NCI-H524 treated with DMSO at 0.1 percent for 48 hours (cell line): Measurements from ENCODE around the gene MAZ.
"Not testable (repeated sequence)": the region's sequence is repeated elsewhere in the genome, so short reads cannot be mapped to it uniquely, and the experiment has no call there.

Experiments
- DNase-seq: peaks from one replicate; lab custom pipeline; 2025; lab: John Stamatoyannopoulos, UW

Gene MAZ

DNA sequence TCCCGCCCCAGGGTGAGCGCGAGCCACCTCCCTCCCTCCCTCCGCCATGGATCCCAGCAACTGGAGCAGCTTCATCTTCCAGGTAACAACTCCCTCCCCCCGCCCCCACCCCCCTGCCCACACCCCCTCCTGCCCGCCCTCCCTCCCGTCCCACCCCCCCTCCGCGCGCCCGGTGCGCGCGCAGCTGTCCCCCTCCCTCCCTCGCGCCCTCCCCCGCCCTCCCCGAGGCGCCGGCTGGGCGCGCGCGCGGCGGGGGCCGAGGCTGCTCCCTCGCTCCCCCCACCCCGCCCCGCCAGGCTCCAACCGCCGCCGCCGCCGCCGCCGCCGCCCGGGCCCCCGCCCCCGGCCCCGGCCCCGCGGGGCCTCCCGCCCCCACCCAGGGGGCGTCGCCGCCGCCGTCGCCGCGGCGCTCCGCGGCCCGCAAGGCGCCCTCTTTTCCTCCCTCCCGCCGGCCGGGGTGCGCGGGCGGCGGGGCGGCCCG, at the start of gene MAZ:
Gene MAZ, plus strand, starts transcription at position 431 of the 481 bp plus-strand sequence. CDS start 173 bp downstream, outside the sequence.
- no peak for DNase-seq

DNA sequence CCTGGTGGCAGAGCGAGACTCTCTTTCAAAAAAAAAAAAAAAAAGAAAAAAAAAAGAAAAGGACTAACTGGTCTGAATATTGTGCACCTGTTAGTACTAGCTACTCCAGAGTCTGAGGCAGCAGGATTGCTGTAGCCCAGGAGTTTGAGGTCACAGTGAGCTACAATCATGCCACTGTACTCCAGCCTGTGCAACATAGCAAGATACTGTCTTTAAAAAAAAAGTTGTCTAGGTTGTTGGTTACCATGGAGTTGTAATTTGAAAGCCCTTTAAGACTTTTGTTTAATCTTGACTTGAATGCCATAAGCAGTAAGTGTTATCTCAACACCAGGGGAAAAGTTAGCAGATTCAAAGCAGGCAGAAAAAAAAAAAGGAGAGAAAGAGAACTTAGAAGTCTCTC, 49.7 kb upstream of the MAZ start:
- no peak for DNase-seq

DNA sequence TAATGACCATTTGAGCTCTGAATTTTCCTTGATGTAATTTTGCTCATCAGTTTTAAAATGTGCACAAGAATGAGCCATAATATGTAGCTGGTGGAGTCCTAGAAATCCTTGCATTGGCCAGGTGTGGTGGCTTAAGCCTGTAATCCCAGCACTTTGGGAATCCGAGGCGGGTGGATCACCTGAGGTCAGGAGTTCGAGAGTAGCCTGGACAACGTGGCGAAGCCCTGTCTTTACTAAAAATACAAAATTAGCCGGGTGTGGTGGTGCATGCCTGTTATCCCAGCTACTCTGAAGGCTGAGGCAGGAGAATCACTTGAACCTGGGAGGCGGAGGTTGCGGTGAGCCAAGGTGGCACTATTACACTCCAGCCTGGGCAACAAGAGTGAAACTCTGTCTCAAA, 49.2 kb upstream of the MAZ start:
- not testable (repeated sequence) for DNase-seq

DNA sequence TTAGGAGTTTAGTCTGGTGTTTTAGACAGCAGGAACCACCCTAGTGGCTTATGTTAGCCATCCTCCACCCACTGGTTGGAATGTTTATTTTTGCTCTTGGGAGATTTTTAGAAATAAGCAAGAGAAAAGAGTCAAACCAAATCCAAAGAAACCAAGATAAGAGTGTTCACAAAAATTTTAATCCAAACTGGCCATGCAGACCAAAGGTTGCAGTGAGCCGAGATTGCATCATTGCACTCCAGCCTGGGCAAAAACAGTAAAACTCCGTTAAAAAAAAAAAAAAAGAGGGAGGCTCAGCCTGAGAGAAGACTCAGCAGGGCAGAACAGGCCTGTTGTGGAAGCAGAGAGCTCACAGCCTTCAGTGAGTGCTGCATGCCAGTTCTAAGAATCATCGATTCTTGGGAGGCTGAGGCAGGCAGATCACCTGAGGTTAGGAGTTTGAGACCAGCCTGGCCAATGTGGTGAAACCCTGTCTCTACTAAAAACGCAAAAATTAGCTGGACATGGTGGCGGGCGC, 48.3 kb upstream of the MAZ start:
- no peak for DNase-seq

DNA sequence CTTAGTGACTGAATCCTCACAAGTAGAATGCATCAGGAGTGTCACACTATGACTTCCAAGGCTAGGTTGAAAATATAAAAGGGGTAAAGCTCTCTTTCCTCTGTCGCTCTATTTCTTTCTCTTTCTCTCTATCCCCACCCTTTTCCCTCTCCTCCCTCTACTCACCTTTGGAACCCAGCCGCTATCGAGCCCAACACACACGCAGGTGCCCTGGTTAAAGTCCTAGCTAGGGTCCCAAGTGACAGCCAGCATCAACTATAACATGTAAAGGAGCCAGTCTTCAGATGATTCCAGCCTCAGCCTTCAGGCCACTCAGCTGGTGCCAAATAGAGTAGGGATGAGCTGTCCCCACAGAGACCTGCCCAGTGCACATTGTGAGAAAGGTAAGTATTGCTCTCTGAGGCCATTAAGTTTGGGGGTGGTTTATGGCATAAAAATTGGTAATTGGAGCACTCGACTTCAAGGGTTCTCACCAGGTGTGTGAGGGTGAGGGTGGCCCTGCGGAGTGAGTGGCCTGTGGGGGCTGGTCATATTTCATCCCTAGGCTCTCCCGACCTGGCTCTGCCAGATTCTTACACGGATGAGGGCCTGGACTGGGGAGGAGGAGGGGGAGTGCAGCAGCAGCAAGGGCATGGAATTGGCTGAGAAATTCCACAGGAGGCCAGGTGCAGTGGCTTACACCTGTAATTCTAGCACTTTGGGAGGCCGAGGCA, 45.6 kb upstream of the MAZ start:
- DNase-seq, result no peak

DNA sequence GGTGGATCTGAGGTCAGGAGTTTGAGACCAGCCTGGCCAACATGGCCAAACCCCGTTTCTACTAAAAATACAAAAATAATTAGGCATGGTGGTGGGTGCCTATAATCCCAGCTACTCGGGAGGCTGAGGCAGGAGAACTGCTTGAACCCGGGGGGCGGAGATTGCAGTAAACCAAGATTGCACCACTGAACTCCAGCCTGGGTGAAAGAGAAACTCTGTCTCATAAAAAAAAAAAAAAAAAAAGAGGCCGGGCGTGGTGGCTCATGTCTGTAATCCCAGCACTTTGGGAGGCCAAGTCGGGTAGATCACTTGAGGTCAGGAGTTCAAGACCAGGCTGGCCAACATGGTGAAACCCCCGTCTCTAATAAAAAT, 45.1 kb upstream of the MAZ start:
- not testable (repeated sequence) for DNase-seq

DNA sequence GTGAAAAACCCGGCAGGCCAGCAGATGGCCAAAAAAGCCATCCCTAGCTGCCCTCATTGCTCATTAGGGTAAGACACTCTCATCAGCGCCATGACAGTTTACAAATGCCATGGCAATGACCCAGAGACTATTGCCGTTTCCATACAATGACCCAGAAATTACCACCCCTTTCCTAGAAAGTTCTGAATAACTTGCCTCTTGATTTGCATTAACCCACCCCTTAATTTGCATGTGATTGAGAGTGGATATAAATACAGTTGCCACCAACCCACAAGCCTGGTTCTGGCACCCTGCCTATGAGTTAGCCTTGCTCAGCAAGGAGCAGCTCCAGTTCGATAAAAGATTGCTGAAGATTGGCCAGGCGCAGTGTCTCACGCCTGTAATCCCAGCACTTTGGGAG, 44.4 kb upstream of the MAZ start:
- no peak for DNase-seq

DNA sequence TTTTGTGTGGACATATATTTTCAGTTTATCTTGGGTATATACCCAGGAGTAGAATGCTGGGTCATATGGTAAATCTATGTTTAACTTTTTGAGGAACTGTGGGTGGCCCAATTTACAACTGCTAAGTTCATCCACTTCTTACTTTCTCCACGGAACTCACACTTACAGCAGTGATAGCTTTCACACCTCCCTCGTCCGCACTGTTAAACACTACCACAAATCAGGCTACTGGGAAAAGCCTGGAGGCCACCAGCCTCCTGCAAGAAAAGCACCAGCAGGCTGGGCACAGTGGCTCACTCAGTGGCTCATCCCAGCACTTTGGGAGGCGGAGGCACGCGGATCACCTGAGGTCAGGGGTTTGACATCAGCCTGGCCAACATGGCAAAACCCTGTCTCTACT, 43.0 kb upstream of the MAZ start:
- DNase-seq, result no peak

DNA sequence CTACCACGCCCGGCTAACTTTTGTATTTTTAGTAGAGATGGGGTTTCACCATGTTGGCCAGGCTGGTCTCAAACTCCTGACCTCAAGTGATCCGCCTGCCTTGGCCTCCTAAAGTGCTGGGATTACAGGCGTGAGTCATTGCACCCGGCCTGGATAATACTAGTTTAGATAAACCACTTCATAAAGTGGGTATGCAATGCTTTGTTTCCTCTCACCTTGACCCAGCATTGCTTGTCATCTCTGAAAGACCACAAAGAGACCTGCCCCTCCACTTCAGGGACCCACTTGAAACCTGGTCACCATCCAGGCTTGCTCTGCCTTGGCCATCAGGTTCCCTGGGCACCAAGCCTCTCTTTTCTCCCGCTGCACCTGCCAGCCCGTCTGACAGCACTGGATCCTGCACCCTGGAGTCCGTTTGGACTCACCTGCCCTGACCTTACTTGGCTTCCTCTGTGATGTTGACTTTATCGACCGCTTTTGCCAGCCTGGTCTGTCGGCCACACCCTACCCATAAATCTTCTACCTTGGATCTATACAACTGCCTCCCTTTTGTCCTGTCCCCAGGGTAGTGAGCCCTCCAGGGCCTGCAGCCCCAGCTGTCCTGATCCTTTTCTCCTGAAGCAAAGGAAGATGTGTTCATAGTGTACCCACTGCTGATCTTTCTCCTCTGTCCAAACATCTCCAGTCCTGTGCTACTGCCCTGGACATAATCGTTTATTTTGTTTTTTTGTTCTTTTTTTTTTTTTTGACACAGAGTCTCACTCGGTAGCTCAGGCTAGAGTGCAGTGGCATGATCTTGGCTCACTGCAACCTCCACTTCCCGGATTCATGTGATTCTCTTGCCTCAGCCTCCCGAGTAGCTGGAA, 40.9 kb upstream of the MAZ start:
- DNase-seq, result no peak

DNA sequence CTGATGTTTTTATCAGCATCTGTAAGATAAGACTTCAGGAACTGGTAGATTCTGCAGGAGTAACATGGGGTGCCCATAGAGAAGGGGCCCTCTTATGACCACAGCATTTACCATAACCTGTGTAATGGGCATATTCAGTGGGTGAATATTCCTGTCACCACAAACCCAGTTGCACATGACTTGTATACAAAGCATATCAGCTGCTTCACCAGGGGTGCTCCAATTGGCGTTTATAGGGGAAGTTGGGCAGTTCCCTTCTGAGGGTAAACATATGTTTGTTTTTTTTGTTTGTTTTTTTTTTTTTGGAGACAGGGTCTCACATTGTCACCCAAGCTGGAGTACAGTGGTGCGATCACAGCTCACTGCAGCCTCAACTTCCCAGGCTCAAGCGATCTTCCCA, 39.8 kb upstream of the MAZ start:
- no peak for DNase-seq

DNA sequence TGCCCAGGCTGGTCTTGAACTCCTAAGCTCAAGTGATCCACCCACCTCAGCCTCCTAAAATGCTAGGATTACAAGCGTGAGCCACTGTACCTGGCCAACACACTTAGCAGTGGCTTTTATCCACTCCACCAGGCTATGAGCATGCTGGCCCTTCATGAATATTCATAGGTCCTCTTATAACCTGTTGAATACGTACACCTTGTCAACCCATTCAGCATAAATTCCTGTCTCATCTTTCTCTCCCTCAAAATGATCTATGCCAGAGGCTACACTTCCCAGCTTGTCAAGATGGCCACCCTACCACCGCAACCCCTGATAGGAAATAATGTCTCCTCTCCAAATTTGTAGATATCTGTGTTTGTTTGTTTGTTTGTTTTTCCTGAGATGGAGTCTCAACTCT, 39.3 kb upstream of the MAZ start:
- no peak for DNase-seq

DNA sequence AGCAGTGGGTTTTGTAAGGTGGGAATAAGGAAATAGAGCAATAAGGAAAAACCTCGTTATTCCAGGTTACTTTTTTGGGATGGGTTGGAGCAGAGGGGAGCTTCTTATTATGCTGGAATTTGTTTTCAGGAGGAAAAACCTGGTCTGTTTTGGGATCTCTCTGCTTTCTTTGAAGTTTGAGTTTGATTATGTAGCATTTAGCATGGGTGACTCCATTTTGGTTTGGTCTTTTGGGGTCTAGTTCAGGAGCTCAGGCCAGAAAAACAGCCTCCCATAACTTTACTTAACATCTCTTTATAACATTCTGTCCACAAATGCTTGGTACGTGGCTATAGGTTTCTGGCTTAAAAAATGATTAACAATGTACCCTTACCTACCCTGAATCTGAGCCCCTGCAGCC, 36.8 kb upstream of the MAZ start:
- no peak for DNase-seq

DNA sequence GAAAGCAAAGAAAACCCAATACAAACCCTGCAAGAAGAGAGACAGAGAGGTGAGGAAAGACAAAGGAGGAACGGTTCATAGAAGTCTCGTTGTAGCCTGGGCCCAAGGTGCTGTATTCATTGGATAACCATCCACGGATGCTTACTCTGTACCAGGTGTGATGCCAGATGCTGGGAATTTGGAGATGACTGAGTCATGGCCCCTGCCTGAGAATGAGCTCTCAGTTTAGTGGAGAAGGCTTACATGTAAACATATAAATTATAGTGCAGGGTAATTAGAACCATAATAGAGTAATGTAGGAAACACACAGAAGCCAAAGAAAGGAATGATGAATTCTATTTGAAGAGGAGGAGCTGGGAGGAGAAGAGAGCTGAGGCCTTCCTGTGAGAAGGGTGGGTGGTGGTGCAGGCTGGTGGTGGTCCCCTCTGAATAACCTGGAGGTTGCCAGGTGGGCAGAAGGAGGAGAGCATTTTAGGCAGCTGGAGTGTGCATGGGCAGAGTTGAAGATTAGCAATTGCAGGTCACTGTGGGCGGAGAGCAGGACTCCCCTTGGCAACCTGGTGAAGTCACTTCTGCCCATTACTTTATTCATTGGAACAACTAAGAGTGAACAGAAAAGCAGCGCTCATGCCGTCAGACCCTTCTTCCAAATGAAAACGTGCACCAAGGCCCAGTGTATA, 35.9 kb upstream of the MAZ start:
- no peak for DNase-seq

DNA sequence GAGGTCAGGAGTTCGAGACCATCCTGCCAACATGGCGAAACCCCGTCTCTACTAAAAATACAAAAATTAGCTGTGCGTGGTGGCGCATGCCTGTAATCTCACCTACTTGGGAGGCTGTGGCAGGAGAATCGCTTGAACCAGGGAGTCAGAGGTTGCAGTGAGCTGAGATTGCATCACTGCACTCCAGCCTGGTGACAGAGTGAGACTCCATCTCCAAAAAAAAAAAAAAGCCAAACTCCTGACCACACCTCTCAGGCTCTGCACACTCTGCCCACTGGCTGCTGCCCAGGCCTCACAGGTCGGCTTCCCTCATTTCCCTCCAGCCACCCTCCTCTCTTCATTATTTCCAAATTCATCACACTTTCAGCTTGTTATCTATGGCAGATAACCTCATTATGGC, 34.0 kb upstream of the MAZ start:
- DNase-seq, result not testable (repeated sequence)

DNA sequence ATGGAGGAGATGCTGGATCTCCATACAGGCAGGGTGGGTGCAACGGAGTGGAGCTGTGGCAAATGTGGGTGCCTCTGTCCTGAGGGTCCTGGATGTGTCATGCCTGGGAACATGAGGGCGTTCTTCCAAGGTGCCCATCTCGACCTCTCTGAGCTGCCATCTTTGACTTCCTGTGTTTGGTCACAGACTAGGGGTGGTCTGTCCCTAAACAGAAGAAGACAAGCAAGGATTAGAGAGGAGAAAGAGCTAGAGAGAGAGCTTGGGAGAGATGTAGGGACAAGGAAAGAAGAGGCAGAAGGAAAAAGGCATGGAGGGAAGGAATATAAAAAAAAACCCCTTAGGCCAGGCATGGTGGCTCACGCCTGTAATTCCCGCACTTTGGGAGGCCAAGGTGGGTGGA, 31.6 kb upstream of the MAZ start:
- no peak for DNase-seq

DNA sequence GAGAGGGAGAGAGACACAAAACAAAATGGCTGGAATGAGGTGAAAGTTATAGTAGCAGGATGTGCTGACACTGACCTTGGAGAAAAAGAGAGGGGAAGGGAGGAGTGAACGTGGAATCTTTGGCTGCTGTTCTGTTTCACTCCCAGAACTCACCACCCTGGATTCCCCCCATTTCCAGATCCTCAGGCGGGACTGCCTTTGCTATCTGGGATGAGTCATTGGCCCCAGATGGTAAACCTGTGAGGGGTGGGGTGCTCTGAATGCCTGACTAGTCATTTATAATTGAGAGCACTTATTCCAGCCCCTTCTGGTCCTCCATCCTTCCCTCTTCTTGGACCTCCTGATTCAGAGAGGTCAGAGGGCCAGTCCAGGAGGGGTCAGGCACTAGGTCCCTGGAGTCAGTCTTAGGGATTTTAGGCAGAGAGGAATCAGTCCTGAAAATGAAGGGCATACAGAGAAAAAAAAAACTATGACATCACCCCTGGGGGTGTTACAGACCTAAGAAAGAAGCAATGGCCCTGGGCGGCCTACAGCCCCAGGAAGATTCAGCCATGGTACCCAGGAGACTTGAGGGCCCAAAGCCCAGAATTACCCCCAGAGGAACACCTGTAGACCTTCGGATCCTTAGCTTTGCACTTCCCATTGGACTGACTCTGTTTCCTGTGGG, 30.5 kb upstream of the MAZ start:
- no peak for DNase-seq

DNA sequence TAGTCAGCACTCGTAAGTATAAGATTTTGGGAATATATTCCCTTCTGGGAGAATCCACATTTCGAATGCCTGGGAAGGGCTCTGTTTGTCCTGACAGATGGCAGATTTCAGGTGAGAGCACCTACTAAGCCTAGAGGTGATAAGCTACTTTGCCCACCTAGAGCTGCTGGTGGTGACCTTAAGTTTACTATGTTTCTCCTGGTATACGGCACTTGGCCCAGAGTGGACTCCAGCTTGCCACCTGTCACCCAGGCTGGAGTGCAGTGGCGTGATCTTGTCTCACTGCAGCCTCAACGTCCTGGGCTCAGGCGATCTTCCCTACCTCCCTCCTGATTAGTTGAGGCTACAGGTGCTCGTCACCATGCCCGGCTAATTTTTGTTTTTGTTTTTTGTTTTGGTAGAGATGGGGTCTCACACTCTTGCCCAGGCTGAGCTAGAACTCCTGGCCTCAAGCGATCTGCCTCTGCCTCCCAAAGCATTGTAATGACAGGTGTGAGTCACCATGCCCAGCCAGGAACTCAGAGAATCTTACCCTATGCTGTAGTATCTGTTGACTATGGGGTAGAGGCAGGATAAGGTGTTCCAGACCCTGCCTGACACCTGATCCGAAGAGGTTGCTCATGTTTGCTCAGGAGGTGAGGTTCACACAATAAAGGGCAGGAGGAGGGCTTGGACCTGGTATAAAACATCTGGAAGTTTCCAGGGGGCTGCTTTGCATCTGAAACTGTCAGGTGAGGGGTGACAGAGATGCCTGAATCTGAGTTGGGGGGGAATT, 28.6 kb upstream of the MAZ start, which contains the start of gene ZG16:
Gene ZG16, plus strand, starts transcription at position 681 of the 775 bp plus-strand sequence. CDS start 1,011 bp downstream, outside the sequence.
- DNase-seq, result no peak

DNA sequence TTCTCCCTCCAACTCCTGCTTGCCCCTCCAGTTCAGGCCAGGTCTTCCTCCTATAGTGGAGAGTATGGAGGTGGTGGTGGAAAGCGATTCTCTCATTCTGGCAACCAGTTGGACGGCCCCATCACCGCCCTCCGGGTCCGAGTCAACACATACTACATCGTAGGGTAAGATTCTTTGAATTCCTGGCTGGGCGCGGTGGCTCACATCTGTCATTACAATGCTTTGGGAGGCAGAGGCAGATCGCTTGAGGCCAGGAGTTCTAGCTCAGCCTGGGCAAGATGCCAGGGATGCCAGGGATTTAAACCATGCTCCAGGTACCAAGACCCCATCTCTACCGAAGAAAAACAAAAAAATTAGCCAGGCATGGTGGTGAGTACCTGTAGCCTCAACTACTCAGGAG, 26.9 kb upstream of the MAZ start:
- DNase-seq, result no peak

DNA sequence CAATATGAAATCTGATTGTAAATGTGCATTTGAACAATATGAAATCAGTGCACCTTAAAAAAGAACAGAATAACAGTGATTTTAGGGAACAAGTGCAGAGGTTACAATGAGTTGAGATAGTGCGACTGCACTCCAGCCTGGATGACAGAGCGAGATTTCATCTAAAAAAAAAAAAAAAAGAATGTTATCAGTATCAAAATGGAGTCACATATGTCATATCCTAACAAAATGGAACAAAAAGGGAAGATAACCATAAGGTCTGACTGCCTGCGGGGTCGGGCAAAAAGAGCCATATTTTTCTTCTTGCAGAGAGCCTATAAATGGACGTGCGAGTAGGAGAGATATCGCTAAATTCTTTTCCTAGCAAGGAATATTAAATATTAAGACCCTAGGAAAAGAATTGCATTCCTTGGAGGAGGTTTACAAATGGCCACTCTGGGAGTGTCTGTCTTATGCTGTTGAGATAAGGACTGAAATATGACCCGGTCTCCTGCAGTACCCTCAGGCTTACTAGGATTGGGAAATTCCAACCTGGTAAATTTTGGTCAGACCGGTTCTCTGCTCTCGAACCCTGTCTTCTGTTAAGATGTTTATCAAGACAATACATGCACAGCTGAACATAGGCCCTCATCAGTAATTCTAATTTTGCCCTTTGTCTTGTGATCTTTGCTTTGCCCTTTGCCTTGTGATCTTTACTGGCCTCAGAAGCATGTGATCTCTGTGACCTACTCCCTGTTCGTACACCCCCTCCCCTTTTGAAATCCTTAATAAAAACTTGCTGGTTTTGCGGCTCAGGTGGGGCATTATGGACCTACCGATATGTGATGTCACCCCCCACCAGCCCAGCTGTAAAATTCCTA, 23.0 kb upstream of the MAZ start:
- not testable (repeated sequence) for DNase-seq

DNA sequence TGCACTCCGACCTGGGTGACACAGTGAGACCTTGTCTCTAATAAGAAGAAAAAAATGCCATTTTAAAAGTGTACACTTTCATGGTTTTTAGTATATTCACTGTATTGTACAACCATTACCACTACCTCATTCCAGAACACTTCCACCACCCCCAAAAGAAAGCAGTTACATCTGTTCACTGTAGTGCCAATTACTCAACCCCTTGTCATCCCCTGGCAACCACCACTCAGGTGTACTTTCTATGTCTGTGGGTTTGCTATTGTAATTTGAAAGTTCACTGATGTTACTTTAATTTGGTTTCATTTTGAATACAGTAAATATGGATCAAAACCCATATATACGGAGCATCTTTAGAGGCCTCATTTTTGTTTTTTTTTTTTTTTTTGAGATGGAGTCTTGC, 22.2 kb upstream of the MAZ start:
- DNase-seq, result no peak
